Neutrophil (primary cell): ENCODE measurements around the gene OR52N5.

Experiments
- H3K27ac ChIP-seq: fragments of 200-600 bp; sonication (generic); 2 replicates; pipeline ENCODE4 v1.5.1; 2016; ENCODE audit warnings: mild to moderate bottlenecking, moderate library complexity
- H3K27me3 ChIP-seq: fragments of 200-600 bp; sonication (generic); 2 replicates; pipeline ENCODE4 v1.6.0; 2016; ENCODE audit warnings: mild to moderate bottlenecking
- H3K36me3 ChIP-seq: fragments of 200-600 bp; sonication (generic); 2 replicates; pipeline ENCODE4 v1.5.1; 2017
- H3K4me1 ChIP-seq, 2 experiments: fragments of 200-600 bp in 1 of 2; sonication (generic) in 1 of 2; 1 replicate in 1 of 2; 2 replicates in 1 of 2; pipeline versions ENCODE4 v1.5.1 to v1.6.1; 2013 to 2016; ENCODE audit warnings: low read depth in 1 of 2, low read length in 1 of 2, mild to moderate bottlenecking in 1 of 2, moderate library complexity in 1 of 2; ENCODE audit not compliant: control insufficient read depth in 1 of 2, insufficient read depth in 1 of 2
- H3K4me3 ChIP-seq, 2 experiments: fragments of 200-600 bp in 1 of 2; sonication (generic) in 1 of 2; 1 replicate in 1 of 2; 2 replicates in 1 of 2; pipeline ENCODE4 v1.5.1; 2013 to 2016; ENCODE audit warnings: low read depth in 1 of 2, low read length in 1 of 2, mild to moderate bottlenecking in 1 of 2, moderate library complexity in 1 of 2
- H3K9me3 ChIP-seq: fragments of 200-600 bp; sonication (generic); 2 replicates; pipeline ENCODE4 v1.5.1; 2016
- TF ChIP-seq, protein P1 (sequence below): fragments of 200-600 bp; sonication (generic); IDR thresholded peaks from 2 replicates; pipeline ENCODE4 v1.5.1; 2016; ENCODE audit warnings: antibody characterized with exemption

Gene OR52N5

DNA sequence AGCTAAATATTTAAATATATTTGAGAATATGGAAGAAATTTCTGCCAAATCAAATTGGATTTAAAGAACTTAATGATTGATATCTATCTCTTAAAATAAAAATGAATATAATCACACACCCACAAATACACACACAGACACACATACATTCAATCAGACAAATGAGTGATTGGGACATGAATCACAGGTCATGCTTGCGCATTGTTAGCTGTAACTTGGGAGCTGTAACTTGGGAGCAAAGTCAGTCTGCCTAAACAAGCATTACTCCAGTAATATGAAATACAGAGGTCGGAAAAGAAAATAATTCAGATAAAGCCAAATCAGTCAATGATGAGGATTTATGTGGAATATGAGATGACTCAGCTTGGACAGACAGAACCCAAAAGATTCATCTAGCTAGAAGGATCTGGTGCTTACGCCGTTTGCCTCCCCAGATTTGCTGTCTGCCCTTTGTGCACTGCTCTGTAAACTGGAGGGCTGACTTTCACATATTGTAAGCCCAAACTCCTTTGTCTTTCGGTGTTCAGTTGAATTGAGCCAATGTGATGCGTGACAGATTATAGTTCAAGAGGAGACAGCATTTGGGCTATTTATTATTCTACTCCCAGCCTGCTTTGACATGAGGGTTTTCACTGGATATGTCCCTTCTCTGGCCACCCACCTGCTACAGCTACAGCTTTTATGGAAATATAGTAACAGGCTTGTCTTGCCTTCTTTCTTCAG is 45.3 kb downstream of the OR52N5 start:
- Histone ChIP-seq H3K36me3 (no peaks in the 10 kb centered on the region), H3K4me1 (no peaks in the 10 kb centered on the region), H3K9me3 (no peaks in the 10 kb centered on the region), H3K27me3 (no peaks in the 10 kb centered on the region), H3K4me3 (no peak overlapping the region), H3K27ac (no peak overlapping the region)
- TF ChIP-seq, protein P1, sequence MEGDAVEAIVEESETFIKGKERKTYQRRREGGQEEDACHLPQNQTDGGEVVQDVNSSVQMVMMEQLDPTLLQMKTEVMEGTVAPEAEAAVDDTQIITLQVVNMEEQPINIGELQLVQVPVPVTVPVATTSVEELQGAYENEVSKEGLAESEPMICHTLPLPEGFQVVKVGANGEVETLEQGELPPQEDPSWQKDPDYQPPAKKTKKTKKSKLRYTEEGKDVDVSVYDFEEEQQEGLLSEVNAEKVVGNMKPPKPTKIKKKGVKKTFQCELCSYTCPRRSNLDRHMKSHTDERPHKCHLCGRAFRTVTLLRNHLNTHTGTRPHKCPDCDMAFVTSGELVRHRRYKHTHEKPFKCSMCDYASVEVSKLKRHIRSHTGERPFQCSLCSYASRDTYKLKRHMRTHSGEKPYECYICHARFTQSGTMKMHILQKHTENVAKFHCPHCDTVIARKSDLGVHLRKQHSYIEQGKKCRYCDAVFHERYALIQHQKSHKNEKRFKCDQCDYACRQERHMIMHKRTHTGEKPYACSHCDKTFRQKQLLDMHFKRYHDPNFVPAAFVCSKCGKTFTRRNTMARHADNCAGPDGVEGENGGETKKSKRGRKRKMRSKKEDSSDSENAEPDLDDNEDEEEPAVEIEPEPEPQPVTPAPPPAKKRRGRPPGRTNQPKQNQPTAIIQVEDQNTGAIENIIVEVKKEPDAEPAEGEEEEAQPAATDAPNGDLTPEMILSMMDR = no peak

DNA sequence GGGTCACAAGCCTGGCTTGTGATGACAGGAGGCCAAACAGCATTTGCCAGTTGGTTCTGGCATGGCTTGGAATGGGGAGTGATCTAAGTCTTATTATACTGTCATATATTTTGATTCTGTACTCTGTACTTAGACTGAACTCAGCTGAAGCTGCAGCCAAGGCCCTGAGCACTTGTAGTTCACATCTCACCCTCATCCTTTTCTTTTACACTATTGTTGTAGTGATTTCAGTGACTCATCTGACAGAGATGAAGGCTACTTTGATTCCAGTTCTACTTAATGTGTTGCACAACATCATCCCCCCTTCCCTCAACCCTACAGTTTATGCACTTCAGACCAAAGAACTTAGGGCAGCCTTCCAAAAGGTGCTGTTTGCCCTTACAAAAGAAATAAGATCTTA is 46.1 kb downstream of the OR52N5 start:
- no peak overlapping the region for H3K27ac ChIP-seq

DNA sequence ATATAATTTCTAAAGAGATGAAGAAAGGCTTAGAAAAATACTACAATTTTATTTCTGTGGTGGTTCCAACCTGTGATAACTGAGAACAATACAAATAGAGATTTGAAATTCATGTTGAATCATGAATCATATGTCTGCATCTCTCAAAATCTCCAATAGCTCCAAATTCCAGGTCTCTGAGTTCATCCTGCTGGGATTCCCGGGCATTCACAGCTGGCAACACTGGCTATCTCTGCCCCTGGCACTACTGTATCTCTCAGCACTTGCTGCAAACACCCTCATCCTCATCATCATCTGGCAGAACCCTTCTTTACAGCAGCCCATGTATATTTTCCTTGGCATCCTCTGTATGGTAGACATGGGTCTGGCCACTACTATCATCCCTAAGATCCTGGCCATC is 46.8 kb downstream of the OR52N5 start, which contains the start of gene OR56B1:
Gene OR56B1, plus strand, starts transcription at position 53 of the 400 bp plus-strand sequence. Its CDS starts 69 bp downstream, at position 122.
- Histone ChIP-seq H3K27me3 (no peaks in the 10 kb centered on the region), H3K36me3 (no peaks in the 10 kb centered on the region), H3K27ac (no peak within 1 kb of the TSS), H3K9me3 (no peaks in the 10 kb centered on the region), H3K4me1 (no peaks in the 10 kb centered on the region), H3K4me3 (no peak within 1 kb of the TSS)
- TF ChIP-seq, protein P1 = no peak

More for the DNA sequence above, 46.1 kb downstream of the OR52N5 start:
- Histone ChIP-seq H3K9me3 (no peaks in the 10 kb centered on the region), H3K4me3 (no peak overlapping the region), H3K27me3 (no peaks in the 10 kb centered on the region), H3K4me1 (no peaks in the 10 kb centered on the region), H3K36me3 (no peaks in the 10 kb centered on the region)
- TF ChIP-seq, protein P1 = no peak

DNA sequence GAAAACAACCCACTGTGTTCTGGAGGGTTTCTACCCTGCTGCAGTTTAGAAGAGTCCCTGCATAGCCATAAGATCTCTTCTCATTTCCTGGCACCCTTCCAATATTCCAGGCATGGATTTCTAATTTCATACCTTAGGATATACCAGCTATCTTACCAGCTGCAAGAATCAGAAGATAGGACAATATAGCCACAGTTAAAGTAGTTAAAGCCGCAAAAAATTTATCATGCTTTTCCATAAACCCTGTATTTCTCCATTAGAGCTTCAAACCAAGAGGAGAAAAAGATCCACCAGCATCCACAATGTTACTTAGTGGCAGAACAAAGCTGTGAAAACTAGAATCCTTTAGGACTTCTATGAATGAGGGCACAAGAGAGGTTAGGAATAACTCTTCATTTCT is 55.5 kb downstream of the OR52N5 start:
- Histone ChIP-seq H3K36me3 (no peaks in the 10 kb centered on the region), H3K4me1 (no peaks in the 10 kb centered on the region), H3K4me3 (no peak overlapping the region), H3K27ac (no peak overlapping the region), H3K27me3 (no peaks in the 10 kb centered on the region), H3K9me3 (no peaks in the 10 kb centered on the region)
- TF ChIP-seq, protein P1 = no peak

DNA sequence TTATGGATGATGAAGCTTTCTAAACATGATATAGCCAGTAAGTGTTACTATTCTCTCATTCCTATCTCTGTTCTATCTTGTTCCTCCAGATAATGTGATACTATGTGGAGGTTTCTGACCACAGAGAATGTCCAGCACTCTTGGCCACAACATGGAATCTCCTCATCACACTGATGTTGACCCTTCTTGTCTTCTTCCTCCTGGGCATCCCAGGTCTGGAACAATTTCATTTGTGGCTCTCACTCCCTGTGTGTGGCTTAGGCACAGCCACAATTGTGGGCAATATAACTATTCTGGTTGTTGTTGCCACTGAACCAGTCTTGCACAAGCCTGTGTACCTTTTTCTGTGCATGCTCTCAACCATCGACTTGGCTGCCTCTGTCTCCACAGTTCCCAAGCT is 56.8 kb downstream of the OR52N5 start:
- H3K9me3 ChIP-seq = no peaks in the 10 kb centered on the region
- H3K27me3 ChIP-seq = no peaks in the 10 kb centered on the region
- TF ChIP-seq, protein P1 = no peak
- H3K36me3 ChIP-seq = no peaks in the 10 kb centered on the region
- no peak overlapping the region for H3K4me3 ChIP-seq
- H3K27ac ChIP-seq = no peak overlapping the region
- H3K4me1 ChIP-seq = no peaks in the 10 kb centered on the region
